Measurements from ENCODE around the gene RBM19.

RBM19 gene

GRCh38 chr12:113932381-113933196, 33.5 kb downstream of the RBM19 start:
- no peak for DNase-seq (ENCODE audit: low read depth in 3 of 3)

GRCh38 chr12:113931517-113931916, 34.6 kb downstream of the RBM19 start:
- no peak for DNase-seq (ENCODE audit: low read depth in 3 of 3)

- DNase-seq (ENCODE audit: low read depth in 3 of 3) = no peak
Measured at GRCh38 chr12:113930249-113930648, 35.9 kb downstream of the RBM19 start.

- DNase-seq (ENCODE audit: low read depth in 3 of 3) = no peak
Measured at GRCh38 chr12:113929312-113929989, 36.7 kb downstream of the RBM19 start.

- DNase-seq (ENCODE audit: low read depth in 3 of 3) = no peak
Measured at GRCh38 chr12:113926788-113927187, 39.3 kb downstream of the RBM19 start.

- no peak for DNase-seq (ENCODE audit: low read depth in 3 of 3)
Measured at GRCh38 chr12:113924341-113924740, 41.8 kb downstream of the RBM19 start.

- DNase-seq (ENCODE audit: low read depth in 3 of 3) = no peak
Measured at GRCh38 chr12:113923251-113923650, 42.9 kb downstream of the RBM19 start.

GRCh38 chr12:113921430-113921829, 44.7 kb downstream of the RBM19 start:
- no peak for DNase-seq (ENCODE audit: low read depth in 3 of 3)

- no peak for DNase-seq (ENCODE audit: low read depth in 3 of 3)
Measured at GRCh38 chr12:113919791-113920190, 46.3 kb downstream of the RBM19 start.

- DNase-seq (ENCODE audit: low read depth in 3 of 3) = no peak
Measured at GRCh38 chr12:113918306-113918705, 47.8 kb downstream of the RBM19 start.

- no peak for DNase-seq (ENCODE audit: low read depth in 3 of 3)
Measured at GRCh38 chr12:113917393-113917792, 48.7 kb downstream of the RBM19 start.

GRCh38 chr12:113914806-113915205, 51.3 kb downstream of the RBM19 start:
- DNase-seq (ENCODE audit: low read depth in 3 of 3) = no peak

- no peak for DNase-seq (ENCODE audit: low read depth in 3 of 3)
Measured at GRCh38 chr12:113914176-113914575, 51.9 kb downstream of the RBM19 start.

- DNase-seq (ENCODE audit: low read depth in 3 of 3) = peak; percentile 7 to 9 (median 9)
Measured at GRCh38 chr12:113912760-113913329, 53.3 kb downstream of the RBM19 start.

GRCh38 chr12:113911971-113912759, 54.0 kb downstream of the RBM19 start:
- DNase-seq (ENCODE audit: low read depth in 3 of 3) = no peak

- DNase-seq (ENCODE audit: low read depth in 3 of 3) = no peak
Measured at GRCh38 chr12:113910751-113911272, 55.3 kb downstream of the RBM19 start.

- no peak for DNase-seq (ENCODE audit: low read depth in 3 of 3)
Measured at GRCh38 chr12:113909776-113910420, 56.2 kb downstream of the RBM19 start.

- DNase-seq (ENCODE audit: low read depth in 3 of 3) = no peak
Measured at GRCh38 chr12:113908584-113909100, 57.5 kb downstream of the RBM19 start.

- DNase-seq (ENCODE audit: low read depth in 3 of 3) = no peak
Measured at GRCh38 chr12:113907446-113908180, 58.5 kb downstream of the RBM19 start.

Data from stimulated activated CD4-positive, alpha-beta T cell treated with anti-CD3 and anti-CD28 coated beads, TNF-alpha, amount 100 ng/mL, for 4 hours (primary cell).